ENCODE results near the gene ZNF500.
"Not testable (repeated sequence)": the region's sequence is repeated elsewhere in the genome, so short reads cannot be mapped to it uniquely, and the experiment has no call there.

Gene ZNF500

GRCh38 chr16:4795181-4795827 lies 28.3 kb upstream of the ZNF500 start, which contains the start of gene SMIM22:
Gene SMIM22, plus strand, starts transcription at chr16:4795369. Its CDS starts 366 bp downstream, at chr16:4795735.
- no peak for TF ChIP-seq POLR2AphosphoS5 (IDR thresholded peaks at IDR 0.05; ENCODE audit: low read depth, low read length)
- DNase-seq (ENCODE audit: insufficient read length) (no peak), FAIRE-seq (no peak)

- DNase-seq (ENCODE audit: insufficient read length) (no peak), FAIRE-seq (no peak)
- no peak for TF ChIP-seq POLR2A (IDR thresholded peaks at IDR 0.05; ENCODE audit: low read depth, low read length)
- no peak for TF ChIP-seq POLR2AphosphoS5 (IDR thresholded peaks at IDR 0.05; ENCODE audit: low read depth, low read length)
- no peak for TF ChIP-seq TAF1 (IDR thresholded peaks at IDR 0.05; ENCODE audit: borderline replicate concordance, low read depth, low read length)
These were observed 26.1 kb upstream of the ZNF500 start for GRCh38 chr16:4792951-4793513.

- DNase-seq (ENCODE audit: insufficient read length) (no peak), FAIRE-seq (no peak)
- TF ChIP-seq POLR2A (IDR thresholded peaks at IDR 0.05; ENCODE audit: low read depth, low read length) (no peak), POLR2AphosphoS5 (IDR thresholded peaks at IDR 0.05; ENCODE audit: low read depth, low read length) (no peak), TAF1 (IDR thresholded peaks at IDR 0.05; ENCODE audit: borderline replicate concordance, low read depth, low read length) (no peak)
These were observed 23.9 kb upstream of the ZNF500 start for GRCh38 chr16:4790871-4791270.

DNA sequence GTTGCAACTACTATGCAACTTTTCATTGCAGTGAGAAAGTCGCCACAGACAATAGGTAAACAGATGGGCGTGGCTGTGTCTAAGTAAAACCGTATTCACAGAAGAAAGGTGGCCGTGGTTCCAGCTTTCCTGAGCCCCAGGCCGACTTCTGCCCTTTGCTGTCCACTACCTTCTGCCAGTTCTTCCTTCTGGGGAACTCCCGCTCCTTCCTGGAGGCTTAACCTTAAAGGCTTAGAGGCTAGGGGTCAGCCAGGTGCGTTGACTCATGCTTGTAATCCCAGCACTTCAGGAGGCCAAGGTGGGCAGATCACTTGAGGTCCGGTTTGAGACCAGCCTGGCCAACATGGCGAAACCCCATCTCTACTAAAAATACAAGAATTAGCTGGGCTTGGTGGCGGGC lies 23.3 kb upstream of the ZNF500 start:
- DNase-seq (ENCODE audit: insufficient read length) (no peak), FAIRE-seq (no peak)
- TF ChIP-seq POLR2AphosphoS5 (IDR thresholded peaks at IDR 0.05; ENCODE audit: low read depth, low read length) (no peak), POLR2A (IDR thresholded peaks at IDR 0.05; ENCODE audit: low read depth, low read length) (no peak), TAF1 (IDR thresholded peaks at IDR 0.05; ENCODE audit: borderline replicate concordance, low read depth, low read length) (no peak)

DNA sequence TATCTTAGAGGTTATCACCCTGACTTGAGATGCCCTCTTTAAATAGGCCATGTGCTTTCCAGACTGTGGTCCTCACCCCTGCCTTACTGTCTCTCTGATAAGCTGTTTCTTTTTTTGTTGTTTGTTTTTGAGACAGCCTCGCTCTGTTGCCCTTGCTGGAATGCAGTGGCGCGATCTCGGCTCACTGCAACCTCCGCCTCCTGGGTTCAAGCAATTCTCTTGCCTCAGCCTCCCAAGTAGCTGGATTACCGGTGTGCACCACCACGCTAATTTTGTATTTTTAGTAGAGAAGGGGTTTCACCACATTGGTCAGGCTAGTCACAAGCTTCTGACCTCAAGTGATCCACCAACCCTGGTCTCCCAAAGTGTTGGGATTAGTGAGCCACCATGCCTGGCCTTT lies 21.9 kb upstream of the ZNF500 start:
- no peak for FAIRE-seq
- TF ChIP-seq POLR2A (IDR thresholded peaks at IDR 0.05; ENCODE audit: low read depth, low read length) = no peak
- TF ChIP-seq TAF1 (IDR thresholded peaks at IDR 0.05; ENCODE audit: borderline replicate concordance, low read depth, low read length) = no peak
- TF ChIP-seq POLR2AphosphoS5 (IDR thresholded peaks at IDR 0.05; ENCODE audit: low read depth, low read length) = no peak
- no peak for DNase-seq (ENCODE audit: insufficient read length)

DNA sequence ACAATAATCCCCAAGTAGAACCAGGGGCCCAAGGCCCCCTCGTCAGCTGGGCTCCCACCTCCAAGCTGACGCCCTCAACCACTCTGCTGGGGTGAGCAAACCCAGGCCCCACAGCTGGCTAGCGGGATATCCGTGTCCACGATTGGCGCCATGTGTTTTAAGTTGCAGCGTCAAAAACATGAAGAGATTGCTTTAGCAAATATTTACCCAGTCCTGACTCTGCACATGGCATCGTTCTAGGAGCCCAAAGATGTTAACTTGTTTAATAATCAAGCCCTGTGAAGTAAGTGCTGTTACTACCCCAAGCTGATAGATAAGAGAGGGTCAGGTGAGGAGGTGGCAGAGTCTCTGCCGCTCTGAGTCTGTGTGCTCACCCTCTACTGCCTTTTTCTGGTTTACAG lies 21.5 kb upstream of the ZNF500 start:
- DNase-seq (ENCODE audit: insufficient read length) (no peak), FAIRE-seq (no peak)
- no peak for TF ChIP-seq POLR2AphosphoS5 (IDR thresholded peaks at IDR 0.05; ENCODE audit: low read depth, low read length)

DNA sequence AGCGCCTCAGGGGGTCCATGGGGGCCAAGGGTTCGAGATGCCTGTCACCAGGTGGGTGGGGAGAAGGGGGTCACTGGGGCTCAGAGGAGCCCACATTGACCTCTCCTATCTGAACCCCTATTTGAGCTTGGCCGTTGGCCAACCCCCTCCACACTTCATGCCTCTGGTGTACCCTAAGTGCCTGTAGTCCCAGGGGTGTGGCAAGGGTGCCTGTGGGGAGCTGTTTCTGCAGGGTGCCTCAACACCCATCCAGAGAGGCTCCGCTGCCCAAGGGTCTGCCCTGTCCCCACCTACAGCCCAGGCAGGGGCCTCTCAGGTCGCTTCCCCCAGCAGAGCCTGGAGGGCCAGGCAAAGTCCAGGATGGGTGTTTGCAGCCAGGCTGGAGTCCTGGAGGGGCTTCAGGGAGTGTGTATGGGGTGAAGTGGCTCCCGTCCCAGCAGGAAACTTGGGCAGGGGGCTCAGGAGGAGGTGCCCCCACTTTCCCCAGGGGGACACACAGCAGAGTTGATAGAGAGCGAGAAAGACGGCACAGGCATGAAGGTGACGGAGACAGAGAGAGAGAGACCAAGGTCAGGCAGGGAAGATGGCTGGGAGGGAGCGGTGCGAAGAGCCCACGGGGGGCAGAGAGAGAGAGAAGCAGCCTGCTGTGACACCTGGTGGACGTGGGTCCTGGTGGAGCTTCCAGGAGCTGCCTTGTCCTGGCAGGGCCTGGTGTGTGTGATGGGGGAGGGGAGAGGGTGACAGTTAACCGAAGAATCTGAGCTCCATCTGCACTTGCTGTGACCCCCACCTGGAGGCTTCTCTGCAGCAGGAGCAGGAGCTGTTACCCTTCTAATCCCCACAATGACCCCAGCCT lies 20.9 kb upstream of the ZNF500 start, which contains the start of gene SEPTIN12:
Gene SEPTIN12, minus strand, starts transcription at position 719 of the 856 bp plus-strand sequence. Its CDS starts 700 bp downstream, at position 19.
- FAIRE-seq (no peak), DNase-seq (ENCODE audit: insufficient read length) (no peak)
- no peak for TF ChIP-seq POLR2AphosphoS5 (IDR thresholded peaks at IDR 0.05; ENCODE audit: low read depth, low read length)
- no peak for TF ChIP-seq TAF1 (IDR thresholded peaks at IDR 0.05; ENCODE audit: borderline replicate concordance, low read depth, low read length)
- TF ChIP-seq POLR2A (IDR thresholded peaks at IDR 0.05; ENCODE audit: low read depth, low read length) = no peak

DNA sequence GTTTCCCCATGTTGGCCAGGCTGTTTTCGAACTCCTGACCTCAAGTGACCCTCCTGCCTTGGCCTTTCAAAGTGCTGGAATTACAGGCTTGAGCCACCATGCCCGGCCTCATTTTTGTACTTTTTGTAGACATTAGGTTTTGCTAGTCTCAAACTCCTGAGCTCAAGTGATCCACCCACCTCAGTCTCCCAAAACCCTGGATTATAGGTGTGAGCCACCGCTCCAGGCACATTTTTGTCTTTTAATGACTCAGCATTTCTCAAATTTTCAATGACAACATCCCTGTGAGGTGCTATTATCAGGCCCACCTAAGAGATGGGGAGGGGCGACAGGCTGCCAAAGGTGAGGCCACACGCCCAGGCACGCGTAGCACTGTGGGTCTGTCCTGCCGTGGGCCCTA lies 20.1 kb upstream of the ZNF500 start:
- no peak for DNase-seq (ENCODE audit: insufficient read length)
- FAIRE-seq = no peak
- no peak for TF ChIP-seq POLR2A (IDR thresholded peaks at IDR 0.05; ENCODE audit: low read depth, low read length)
- no peak for TF ChIP-seq TAF1 (IDR thresholded peaks at IDR 0.05; ENCODE audit: borderline replicate concordance, low read depth, low read length)
- no peak for TF ChIP-seq POLR2AphosphoS5 (IDR thresholded peaks at IDR 0.05; ENCODE audit: low read depth, low read length)

- TF ChIP-seq POLR2AphosphoS5 (IDR thresholded peaks at IDR 0.05; ENCODE audit: low read depth, low read length) (no peak), POLR2A (IDR thresholded peaks at IDR 0.05; ENCODE audit: low read depth, low read length) (no peak), TAF1 (IDR thresholded peaks at IDR 0.05; ENCODE audit: borderline replicate concordance, low read depth, low read length) (no peak)
- DNase-seq (ENCODE audit: insufficient read length) (no peak), FAIRE-seq (no peak)
These were observed 18.9 kb upstream of the ZNF500 start for GRCh38 chr16:4785758-4786433.

- not testable (repeated sequence) for FAIRE-seq; DNase-seq (ENCODE audit: insufficient read length)
These were observed 17.6 kb upstream of the ZNF500 start for GRCh38 chr16:4784444-4784987.

GRCh38 chr16:4783951-4784336 lies 17.0 kb upstream of the ZNF500 start:
- no peak for TF ChIP-seq POLR2A (IDR thresholded peaks at IDR 0.05; ENCODE audit: low read depth, low read length)
- no peak for TF ChIP-seq POLR2AphosphoS5 (IDR thresholded peaks at IDR 0.05; ENCODE audit: low read depth, low read length)
- TF ChIP-seq TAF1 (IDR thresholded peaks at IDR 0.05; ENCODE audit: borderline replicate concordance, low read depth, low read length) = no peak
- FAIRE-seq = no peak
- DNase-seq (ENCODE audit: insufficient read length) = no peak

Measured in GM12892 (cell line).